Testis (tissue), 3 donors: ENCODE results near the gene KRT6C. TPM values are rescaled to one million over a fixed set of nuclear protein-coding genes. Genes with fewer than 3 reads are reported as not detected.
"Not testable (repeated sequence)": the region's sequence is repeated elsewhere in the genome, so short reads cannot be mapped to it uniquely, and the experiment has no call there.

Experiments used
- DNase-seq: peaks from one replicate; pipeline ENCODE4 v3.0.0-alpha.2; 2019
- H3K27ac ChIP-seq, 2 donors: fragments of 200-600 bp; sonication (generic); one replicate each; pipeline ENCODE4 v1.5.1; 2019
- H3K27me3 ChIP-seq: fragments of 200-600 bp; sonication (generic); one replicate; pipeline ENCODE4 v1.5.1; 2019
- H3K36me3 ChIP-seq: fragments of 200-600 bp; sonication (generic); one replicate; pipeline ENCODE4 v1.5.1; 2017; ENCODE audit warnings: low read depth; ENCODE audit errors: missing control alignments
- H3K4me1 ChIP-seq: fragments of 200-600 bp; sonication (generic); one replicate; pipeline ENCODE4 v1.5.1; 2019
- H3K4me3 ChIP-seq, 2 donors: fragments of 200-600 bp; sonication (generic); one replicate each; pipeline ENCODE4 v1.5.1; 2017 to 2019
- H3K9me3 ChIP-seq: fragments of 200-600 bp; sonication (generic); one replicate; pipeline ENCODE4 v1.5.1; 2017
- CTCF ChIP-seq, 3 experiments: fragments of 450-650 bp in 2 of 3; fragments of 200-600 bp in 1 of 3; sonication (generic) in 1 of 3; IDR thresholded peaks; one replicate each; pipeline ENCODE4 v1.5.1; 2016 to 2019; ENCODE audit warnings: antibody characterized with exemption in 3 of 3, mild to moderate bottlenecking in 2 of 3, moderate library complexity in 1 of 3
- POLR2A ChIP-seq: fragments of 450-650 bp; IDR thresholded peaks from one replicate; pipeline ENCODE4 v1.6.1; 2017; ENCODE audit warnings: antibody characterized with exemption, mild to moderate bottlenecking, moderate library complexity
- WGBS, 2 donors: methylation state at CpG; one replicate each; pipeline ENCODE4 v1.1.5; 2018; 5-methylcytosine and 5-hydroxymethylcytosine counted together
- intact Hi-C: fragments of 100-400 bp; cut with DNase I; formaldehyde crosslinking; loops from one replicate; pipeline ENCODE4 v1.15.1; 2023; ENCODE audit warnings: low total_unique reads
- polyA plus RNA-seq: library from polyadenylated mRNA; stranded (reverse); fragments of 350-450 nt; fragmentation: Illumina TruSeq; extraction: RNeasy Lipid Tissue Mini Kit (QIAGEN cat#74804); gene quantifications from one replicate; pipeline ENCODE4 v1.2.3, GENCODE V29; 2014; ENCODE audit warnings: low read depth, low replicate concordance; ENCODE audit not compliant: insufficient read depth
- total RNA-seq, 2 donors: library from RNA; depleted of rRNA; stranded (reverse); fragments of >200 nt; gene quantifications; one replicate each; pipeline ENCODE4 v1.2.3, GENCODE V29; 2016

KRT6C gene
- total and polyA plus RNA-seq, 3 donors from 2014 or later = 0.16 TPM; not detected in 2

GRCh38 chr12:52454411-52455201 lies 19.0 kb downstream of the KRT6C start:
- intact Hi-C loops = no loop called here
- H3K4me3 ChIP-seq = no peak overlapping the region
- H3K4me1 ChIP-seq = no peaks in the 10 kb centered on the region
- no peaks in the 10 kb centered on the region for H3K9me3 ChIP-seq
- H3K27ac ChIP-seq = no peak overlapping the region
- no peak for DNase-seq
- 70 to 77% methylated on average over 3 of the region's 3 CpGs for WGBS, 2 donors
- H3K36me3 ChIP-seq = no peaks in the 10 kb centered on the region
- TF ChIP-seq POLR2A (no peak), CTCF (IDR thresholded peaks at IDR 0.05) (no peak)
- no peaks in the 10 kb centered on the region for H3K27me3 ChIP-seq

- no peak within 1 kb of the TSS for H3K27ac ChIP-seq
- DNase-seq = no peak
- TF ChIP-seq CTCF (IDR thresholded peaks at IDR 0.05) = no peak
- no peak for TF ChIP-seq POLR2A
- H3K9me3 ChIP-seq = no peaks in the 10 kb centered on the region
- no peaks in the 10 kb centered on the region for H3K36me3 ChIP-seq
- intact Hi-C loops = no loop called here
- no peak within 1 kb of the TSS for H3K4me3 ChIP-seq
- 65 to 73% methylated on average over 6 of the region's 6 CpGs for WGBS, 2 donors
- H3K4me1 ChIP-seq = no peaks in the 10 kb centered on the region
- H3K27me3 ChIP-seq = no peaks in the 10 kb centered on the region
Observed at GRCh38 chr12:52452101-52452500, 21.5 kb downstream of the KRT6C start, which contains the start of gene KRT6B. Gene KRT6B (minus strand): TSS chr12:52452146. CDS start chr12:52452078, 68 bp downstream.

- H3K4me3 ChIP-seq = no peak overlapping the region
- no peak for TF ChIP-seq POLR2A
- TF ChIP-seq CTCF (IDR thresholded peaks at IDR 0.05) = no peak
- H3K4me1 ChIP-seq = no peaks in the 10 kb centered on the region
- 64 to 69% methylated on average over 3 of the region's 3 CpGs for WGBS, 2 donors
- DNase-seq = no peak
- no peaks in the 10 kb centered on the region for H3K36me3 ChIP-seq
- H3K9me3 ChIP-seq = no peaks in the 10 kb centered on the region
- intact Hi-C loops = no loop called here
- H3K27me3 ChIP-seq = no peaks in the 10 kb centered on the region
- H3K27ac ChIP-seq = no peak overlapping the region
Observed at GRCh38 chr12:52448228-52448627, 25.4 kb downstream of the KRT6C start.

- H3K4me1 ChIP-seq, intact Hi-C loops, H3K4me3 ChIP-seq, H3K9me3 ChIP-seq, H3K27me3 ChIP-seq, DNase-seq, H3K36me3 ChIP-seq, H3K27ac ChIP-seq: not testable (repeated sequence)
- WGBS, 2 donors = 87 to 98% methylated on average over 4 to 11 of the region's 11 CpGs
Observed at GRCh38 chr12:52447196-52447595, 26.4 kb downstream of the KRT6C start.

- 85 to 93% methylated on average over 6 of the region's 6 CpGs for WGBS, 2 donors
- DNase-seq = no peak
- intact Hi-C loops = no loop called here
- no peaks in the 10 kb centered on the region for H3K27me3 ChIP-seq
- TF ChIP-seq CTCF (IDR thresholded peaks at IDR 0.05) (no peak), POLR2A (no peak)
- no peaks in the 10 kb centered on the region for H3K4me1 ChIP-seq
- no peak overlapping the region for H3K4me3 ChIP-seq
- no peaks in the 10 kb centered on the region for H3K36me3 ChIP-seq
- H3K27ac ChIP-seq = no peak overlapping the region
- no peaks in the 10 kb centered on the region for H3K9me3 ChIP-seq
Observed at GRCh38 chr12:52446367-52447045, 27.1 kb downstream of the KRT6C start.
